CD4-positive, alpha-beta memory T cell (primary cell): ENCODE data around the gene USP5. TPM values are rescaled to one million over a fixed set of nuclear protein-coding genes. Genes with fewer than 3 reads are reported as not detected.

Source experiments
- CTCF ChIA-PET: fragments of 350-600 bp; sonication (Branson Sonifier 250); formaldehyde crosslinking; loops from one replicate; lab custom pipeline; 2021; ENCODE audit warnings: inconsistent platforms; ENCODE audit not compliant: partially characterized antibody; lab: Charles Lee
- POLR2A ChIA-PET: fragments of 350-600 bp; sonication (Branson Sonifier 250); formaldehyde crosslinking; loops from one replicate; lab custom pipeline; 2021; ENCODE audit not compliant: partially characterized antibody; lab: Charles Lee
- DNase-seq, 5 donors: peaks; one replicate each; pipeline versions ENCODE4 v3.0.0 to v3.0.0-alpha.2; 2020 to 2022; ENCODE audit warnings: mixed read lengths in 1 of 5
- H3K27ac ChIP-seq: one replicate; pipeline ENCODE4 v1.7.0; 2013; ENCODE audit warnings: low read depth, low read length
- H3K27me3 ChIP-seq: 2 replicates; pipeline ENCODE4 v1.7.0; 2013; ENCODE audit warnings: mild to moderate bottlenecking, low read length, moderate library complexity; ENCODE audit not compliant: insufficient read depth
- H3K36me3 ChIP-seq: 2 replicates; pipeline ENCODE4 v1.7.0; 2013; ENCODE audit warnings: mild to moderate bottlenecking, low read length, moderate library complexity; ENCODE audit not compliant: insufficient read depth
- H3K4me1 ChIP-seq: 2 replicates; pipeline ENCODE4 v1.7.0; 2013; ENCODE audit warnings: mild to moderate bottlenecking, low read length, moderate library complexity; ENCODE audit not compliant: insufficient read depth
- H3K4me3 ChIP-seq, 2 donors: one replicate each; pipeline ENCODE4 v1.7.0; 2013; ENCODE audit warnings: low read length in 2 of 2, mild to moderate bottlenecking in 1 of 2
- H3K9me3 ChIP-seq, 2 donors: one replicate each; pipeline ENCODE4 v1.7.0; 2013; ENCODE audit warnings: low read length in 2 of 2, control low read depth in 1 of 2; ENCODE audit not compliant: control insufficient read depth in 1 of 2
- H3K27ac Mint-ChIP-seq, 7 donors: one replicate each; pipeline ENCODE4 v1.8.0; 2020 to 2021; ENCODE audit warnings: mixed read lengths in 7 of 7, mild to moderate bottlenecking in 6 of 7, inconsistent platforms in 3 of 7, moderate library complexity in 3 of 7
- H3K27me3 Mint-ChIP-seq, 2 donors: one replicate each; pipeline ENCODE4 v1.8.0; 2020 to 2021; ENCODE audit warnings: mixed read lengths in 2 of 2
- H3K36me3 Mint-ChIP-seq, 2 donors: one replicate each; pipeline ENCODE4 v1.8.0; 2020 to 2021; ENCODE audit warnings: mixed read lengths in 2 of 2, inconsistent platforms in 1 of 2, mild to moderate bottlenecking in 1 of 2
- H3K4me1 Mint-ChIP-seq, 4 donors: one replicate each; pipeline ENCODE4 v1.8.0; 2020 to 2021; ENCODE audit warnings: mixed read lengths in 4 of 4, mild to moderate bottlenecking in 1 of 4
- H3K4me3 Mint-ChIP-seq, 8 donors: one replicate each; pipeline ENCODE4 v1.8.0; 2020 to 2021; ENCODE audit warnings: mixed read lengths in 8 of 8, mild to moderate bottlenecking in 7 of 8, moderate library complexity in 6 of 8, inconsistent platforms in 3 of 8
- H3K9me3 Mint-ChIP-seq, 8 donors: one replicate each; pipeline ENCODE4 v1.8.0; 2020 to 2021; ENCODE audit warnings: mixed read lengths in 8 of 8, mild to moderate bottlenecking in 5 of 8, inconsistent platforms in 3 of 8, moderate library complexity in 1 of 8
- intact Hi-C: fragments of 100-400 bp; cut with micrococcal nuclease; formaldehyde crosslinking; loops from one replicate; pipeline ENCODE4 v1.15.1; 2023
- polyA plus RNA-seq, 2 donors: library from polyadenylated mRNA; unstranded; fragments of 300-500 nt; fragmentation: Illumina TruSeq; gene quantifications; one replicate each; pipeline ENCODE4 v1.2.3, GENCODE V29; 2021
- total RNA-seq, 2 experiments: library from RNA; stranded (reverse); gene quantifications; one replicate each; pipeline ENCODE4 v1.2.3, GENCODE V29; 2021

Gene USP5
- total and polyA plus RNA-seq, 4 experiments from 2014 or later = 53.9 to 73.0 (median 67.2) TPM

- Mint-ChIP-seq H3K4me3 (peak overlapping the region; percentile 74 to 98 (median 96)), H3K9me3 (peaks cover 0 to 5% (median 0%) of the 10 kb centered on the region in 8 donors), H3K27me3 (no peaks in the 10 kb centered on the region), H3K27ac (peak overlapping the region; percentile 25 to 97 (median 88)), H3K4me1 (peaks cover 13 to 47% (median 27%) of the 10 kb centered on the region in 4 donors), H3K36me3 (peaks cover 18 to 35% of the 10 kb centered on the region in 2 donors)
- Histone ChIP-seq H3K27ac (peak overlapping the region; percentile 77), H3K27me3 (no peaks in the 10 kb centered on the region), H3K36me3 (peaks cover 17% of the 10 kb centered on the region), H3K9me3 (no peaks in the 10 kb centered on the region), H3K4me1 (peaks cover 29% of the 10 kb centered on the region), H3K4me3 (no peak overlapping the region)
- POLR2A ChIA-PET = interaction anchor here (0.7 to 6.8 kb wide), 14 partner anchors 11 to 227 kb away, joined by 3 to 58 read pairs (median 10); partner anchors contain the start of genes ATN1, C12orf57, C1RL and LRRC23
- CTCF ChIA-PET = interaction anchor here (5.7 kb wide), 1 partner anchor 8 kb away, joined by 44 read pairs; no protein-coding TSS in a partner anchor
- DNase-seq = no peak
- intact Hi-C loops = no loop called here
Measured at GRCh38 chr12:6915789-6916285, 63.9 kb downstream of the USP5 start.

Other genes with a start within 250 kb of the USP5 start
- gene CHD4, start 244.8 kb upstream of the USP5 start, total RNA-seq = 100 to 1,000 TPM; 246 to 255 TPM
- gene CHD4, start 244.8 kb upstream of the USP5 start, polyA plus RNA-seq = 10 to 100 TPM; 13.3 to 64.6 TPM
- gene LPAR5, start 216.2 kb upstream of the USP5 start, total RNA-seq = 10 to 100 TPM; 10.2 to 11.1 TPM
- gene LPAR5, start 216.2 kb upstream of the USP5 start, polyA plus RNA-seq = 10 to 100 TPM in 1 of 2 donors, 1 to 10 TPM in 1; 5.4 to 11.9 TPM
- gene ACRBP, start 204.7 kb upstream of the USP5 start, total RNA-seq = 10 to 100 TPM; 13.9 to 16.3 TPM
- under 1 TPM in 1 of 2 donors, not detected in 1; 0.25 TPM for gene ACRBP, start 204.7 kb upstream of the USP5 start, polyA plus RNA-seq
- gene ING4, start 189.0 kb upstream of the USP5 start, total RNA-seq = 10 to 100 TPM; 82.3 to 83.5 TPM
- gene ING4, start 189.0 kb upstream of the USP5 start, polyA plus RNA-seq = 100 to 1,000 TPM in 1 of 2 donors, 10 to 100 TPM in 1; 73.0 to 122 TPM
- gene ZNF384, start 162.8 kb upstream of the USP5 start, total RNA-seq = 10 to 100 TPM; 88.6 to 88.7 TPM
- gene ZNF384, start 162.8 kb upstream of the USP5 start, polyA plus RNA-seq = 10 to 100 TPM; 14.4 to 45.8 TPM
- 1 to 10 TPM; 1.3 to 1.5 TPM for gene PIANP, start 151.3 kb upstream of the USP5 start, total RNA-seq
- gene PIANP, start 151.3 kb upstream of the USP5 start, polyA plus RNA-seq = under 1 TPM; 0.61 to 0.69 TPM
- 10 to 100 TPM; 36.9 to 37.7 TPM for gene COPS7A, start 128.1 kb upstream of the USP5 start, total RNA-seq
- 10 to 100 TPM; 44.7 to 48.6 TPM for gene COPS7A, start 128.1 kb upstream of the USP5 start, polyA plus RNA-seq
- gene MLF2, start 99.0 kb upstream of the USP5 start, total RNA-seq = 10 to 100 TPM; 79.8 to 80.3 TPM
- 100 to 1,000 TPM; 111 to 130 TPM for gene MLF2, start 99.0 kb upstream of the USP5 start, polyA plus RNA-seq
- 1 to 10 TPM; 2.0 to 2.9 TPM for gene PTMS, start 85.8 kb upstream of the USP5 start, total RNA-seq
- 1 to 10 TPM; 1.3 to 3.6 TPM for gene PTMS, start 85.8 kb upstream of the USP5 start, polyA plus RNA-seq
- 1 to 10 TPM; 2.4 to 3.8 TPM for gene LAG3, start 79.6 kb upstream of the USP5 start, total RNA-seq
- gene LAG3, start 79.6 kb upstream of the USP5 start, polyA plus RNA-seq = 1 to 10 TPM; 4.9 to 8.3 TPM
- 100 to 1,000 TPM; 285 to 291 TPM for gene CD4, start 62.6 kb upstream of the USP5 start, total RNA-seq
- gene CD4, start 62.6 kb upstream of the USP5 start, polyA plus RNA-seq = 100 to 1,000 TPM; 251 to 456 TPM
- gene GPR162, start 30.3 kb upstream of the USP5 start, total RNA-seq = under 1 TPM in 1 of 2 experiments, not detected in 1; 0.32 TPM
- gene GPR162, start 30.3 kb upstream of the USP5 start, polyA plus RNA-seq = not detected
- gene P3H3, start 23.7 kb upstream of the USP5 start, total RNA-seq = 10 to 100 TPM; 11.2 to 11.8 TPM
- gene P3H3, start 23.7 kb upstream of the USP5 start, polyA plus RNA-seq = 1 to 10 TPM in 1 of 2 donors, under 1 TPM in 1; 0.72 to 1.2 TPM
- gene GNB3, start 11.2 kb upstream of the USP5 start, total RNA-seq = 1 to 10 TPM; 5.1 to 5.2 TPM
- gene GNB3, start 11.2 kb upstream of the USP5 start, polyA plus RNA-seq = not detected
- 1 to 10 TPM; 1.3 to 2.0 TPM for gene CDCA3, start 864 bp upstream of the USP5 start, total RNA-seq
- under 1 TPM; 0.09 to 0.39 TPM for gene CDCA3, start 864 bp upstream of the USP5 start, polyA plus RNA-seq
- gene TPI1, start 15.4 kb downstream of the USP5 start, total RNA-seq = 100 to 1,000 TPM; 155 to 164 TPM
- gene TPI1, start 15.4 kb downstream of the USP5 start, polyA plus RNA-seq = 100 to 1,000 TPM; 572 to 777 TPM
- gene SPSB2, start 21.2 kb downstream of the USP5 start, total RNA-seq = 10 to 100 TPM; 19.8 to 21.9 TPM
- 10 to 100 TPM; 16.6 to 25.5 TPM for gene SPSB2, start 21.2 kb downstream of the USP5 start, polyA plus RNA-seq
- 1 to 10 TPM; 8.3 to 9.1 TPM for gene LRRC23, start 52.7 kb downstream of the USP5 start, total RNA-seq
- 1 to 10 TPM; 4.1 to 4.2 TPM for gene LRRC23, start 52.7 kb downstream of the USP5 start, polyA plus RNA-seq
- 100 to 1,000 TPM; 187 to 190 TPM for gene ENO2, start 62.4 kb downstream of the USP5 start, total RNA-seq
- 10 to 100 TPM; 28.4 to 35.8 TPM for gene ENO2, start 62.4 kb downstream of the USP5 start, polyA plus RNA-seq
- gene ATN1, start 75.8 kb downstream of the USP5 start, total RNA-seq = 10 to 100 TPM; 32.2 to 33.0 TPM
- 1 to 10 TPM in 1 of 2 donors, under 1 TPM in 1; 0.16 to 1.1 TPM for gene ATN1, start 75.8 kb downstream of the USP5 start, polyA plus RNA-seq
- not detected for gene RNU7-1, start 91.7 kb downstream of the USP5 start, total RNA-seq
- gene RNU7-1, start 91.7 kb downstream of the USP5 start, polyA plus RNA-seq = not detected
- gene C12orf57, start 91.9 kb downstream of the USP5 start, total RNA-seq = 100 to 1,000 TPM; 423 to 425 TPM
- gene C12orf57, start 91.9 kb downstream of the USP5 start, polyA plus RNA-seq = 100 to 1,000 TPM; 155 to 244 TPM
- 100 to 1,000 TPM; 189 to 199 TPM for gene PTPN6, start 99.2 kb downstream of the USP5 start, total RNA-seq
- 100 to 1,000 TPM; 126 to 325 TPM for gene PTPN6, start 99.2 kb downstream of the USP5 start, polyA plus RNA-seq
- gene PHB2, start 118.5 kb downstream of the USP5 start, total RNA-seq = 100 to 1,000 TPM; 142 to 148 TPM
- gene PHB2, start 118.5 kb downstream of the USP5 start, polyA plus RNA-seq = 100 to 1,000 TPM; 102 to 114 TPM
- gene EMG1, start 118.8 kb downstream of the USP5 start, total RNA-seq = 10 to 100 TPM; 68.6 to 70.8 TPM
- gene EMG1, start 118.8 kb downstream of the USP5 start, polyA plus RNA-seq = 10 to 100 TPM; 68.8 to 69.8 TPM
- 10 to 100 TPM; 18.3 to 21.6 TPM for gene LPCAT3, start 166.3 kb downstream of the USP5 start, total RNA-seq
- gene LPCAT3, start 166.3 kb downstream of the USP5 start, polyA plus RNA-seq = 10 to 100 TPM; 25.3 to 33.8 TPM
- gene C1S, start 208.6 kb downstream of the USP5 start, total RNA-seq = 1 to 10 TPM; 1.3 to 2.6 TPM
- gene C1S, start 208.6 kb downstream of the USP5 start, polyA plus RNA-seq = not detected
- gene C1R, start 240.3 kb downstream of the USP5 start, total RNA-seq = 1 to 10 TPM in 1 of 2 experiments, under 1 TPM in 1; 0.86 to 2.3 TPM
- gene C1R, start 240.3 kb downstream of the USP5 start, polyA plus RNA-seq = under 1 TPM; 0.44 to 0.53 TPM